Endothelial cell of umbilical vein (primary cell): ENCODE measurements around the gene CACNA1A. TPM values are rescaled to one million over a fixed set of nuclear protein-coding genes. Genes with fewer than 3 reads are reported as not detected.

Experiments
- BruUV-seq: library from RNA; stranded (reverse); fragments of 400-500 nt; replicated peaks from 2 replicates; lab custom pipeline; 2021; lab: Mats Ljungman, UMichigan
- CTCF ChIA-PET: fragments of 300-600, 350-600 bp; sonication (Branson Sonifier 250); formaldehyde crosslinking; loops from one replicate; lab custom pipeline; 2021; ENCODE audit warnings: antibody characterized with exemption, inconsistent platforms; lab: Charles Lee
- POLR2A ChIA-PET: fragments of 300-600, 350-600 bp; sonication (Branson Sonifier 250); formaldehyde crosslinking; loops from one replicate; lab custom pipeline; 2021; ENCODE audit warnings: antibody characterized with exemption, inconsistent platforms; lab: Charles Lee
- DNase-seq: peaks from one replicate; pipeline ENCODE4 v3.0.0-alpha.2; 2011; ENCODE audit warnings: low read depth, low spot score
- FAIRE-seq: peaks from 2 replicates; lab custom pipeline; 2011; peaks lifted over from hg19 to GRCh38; lab: Jason Lieb, UNC
- H2AFZ ChIP-seq: 2 replicates; pipeline ENCODE4 v1.6.0; 2012; ENCODE audit warnings: low read depth, low read length, control low read depth, inconsistent platforms
- H3K27ac ChIP-seq: 2 replicates; pipeline ENCODE4 v1.5.1; 2011; ENCODE audit warnings: low read depth, mild to moderate bottlenecking, control low read depth, low read length, moderate library complexity; ENCODE audit not compliant: insufficient read depth
- H3K27me3 ChIP-seq, 2 experiments: 2 replicates each; pipeline versions ENCODE4 v1.6.0 to v1.6.1; 2011; ENCODE audit warnings: low read length in 2 of 2, mixed read lengths in 1 of 2; ENCODE audit not compliant: control insufficient read depth in 2 of 2, insufficient read depth in 2 of 2
- H3K36me3 ChIP-seq, 2 experiments: 2 replicates in 1 of 2; 3 replicates in 1 of 2; pipeline ENCODE4 v1.5.1; 2011; ENCODE audit warnings: low read length in 2 of 2, mild to moderate bottlenecking in 1 of 2, moderate library complexity in 1 of 2; ENCODE audit not compliant: control insufficient read depth in 2 of 2, insufficient read depth in 2 of 2; ENCODE audit errors: extremely low read depth in 1 of 2
- H3K4me1 ChIP-seq: 3 replicates; pipeline ENCODE4 v1.5.1; 2011; ENCODE audit warnings: mild to moderate bottlenecking, low read length; ENCODE audit not compliant: control insufficient read depth, insufficient read depth; ENCODE audit errors: extremely low read depth
- H3K4me2 ChIP-seq: 2 replicates; pipeline ENCODE4 v1.6.1; 2011; ENCODE audit warnings: low read length, control low read depth, mixed read lengths; ENCODE audit not compliant: insufficient read depth
- H3K4me3 ChIP-seq, 3 experiments: fragments of 200-600 bp in 1 of 3; sonication (generic), shearing (Covaris generic) in 1 of 3; replicated peaks in 1 of 3; 2 replicates each; pipeline ENCODE4 v1.5.1; 2011 to 2016; ENCODE audit warnings: control low read depth in 3 of 3, low read length in 3 of 3, mild to moderate bottlenecking in 2 of 3, inconsistent platforms in 1 of 3, low read depth in 1 of 3, moderate library complexity in 1 of 3; ENCODE audit not compliant: insufficient read depth in 1 of 3
- H3K79me2 ChIP-seq: 2 replicates; pipeline ENCODE4 v1.6.0; 2012; ENCODE audit warnings: low read length, inconsistent platforms; ENCODE audit not compliant: control insufficient read depth, insufficient read depth
- H3K9ac ChIP-seq: replicated peaks from 2 replicates; pipeline ENCODE3; 2011; ENCODE audit warnings: low read length, control low read depth; ENCODE audit not compliant: insufficient read depth; ENCODE audit errors: extremely low read depth
- H3K9me1 ChIP-seq: replicated peaks from 3 replicates; pipeline ENCODE4 v1.6.0; 2011; ENCODE audit warnings: mild to moderate bottlenecking, low read length; ENCODE audit not compliant: control insufficient read depth, insufficient read depth; ENCODE audit errors: extremely low read depth
- H3K9me3 ChIP-seq: replicated peaks from 2 replicates; pipeline ENCODE4 v1.5.1; 2012; ENCODE audit warnings: low read length, inconsistent platforms; ENCODE audit not compliant: control insufficient read depth, insufficient read depth
- H4K20me1 ChIP-seq: replicated peaks from 2 replicates; pipeline ENCODE3; 2011; ENCODE audit warnings: mild to moderate bottlenecking, low read length; ENCODE audit not compliant: control insufficient read depth, insufficient read depth; ENCODE audit errors: extremely low read depth
- EZH2 ChIP-seq: IDR thresholded peaks from 2 replicates; pipeline ENCODE4 v1.6.1; 2012; ENCODE audit warnings: borderline replicate concordance, low read depth, mild to moderate bottlenecking, moderate library complexity, low read length, inconsistent platforms; ENCODE audit not compliant: severe bottlenecking
- FOS ChIP-seq: IDR thresholded peaks from 2 replicates; pipeline ENCODE4 v1.6.1; 2011; ENCODE audit warnings: mild to moderate bottlenecking, low read length, moderate library complexity, borderline replicate concordance; ENCODE audit not compliant: insufficient read depth
- GATA2 ChIP-seq: IDR thresholded peaks from 2 replicates; pipeline ENCODE4 v1.7.0; 2011; ENCODE audit warnings: low read depth, mild to moderate bottlenecking, moderate library complexity, mixed read lengths, low read length; ENCODE audit not compliant: insufficient read length, insufficient read depth
- JUN ChIP-seq: IDR thresholded peaks from 2 replicates; pipeline ENCODE4 v1.6.1; 2011; ENCODE audit warnings: borderline replicate concordance, low read depth; ENCODE audit not compliant: insufficient read length, insufficient read depth
- MYC ChIP-seq: IDR thresholded peaks from one replicate; pipeline ENCODE4 v1.6.1; 2011; ENCODE audit warnings: mild to moderate bottlenecking, low read depth, low read length
- POLR2A ChIP-seq: IDR thresholded peaks from 2 replicates; pipeline ENCODE4 v1.6.1; 2012; ENCODE audit warnings: low read depth, mild to moderate bottlenecking, control low read depth, low read length
- POLR2AphosphoS5 ChIP-seq: IDR thresholded peaks from 2 replicates; pipeline ENCODE4 v1.6.1; 2012; ENCODE audit warnings: low read depth, mild to moderate bottlenecking, control low read depth, low read length, moderate library complexity; ENCODE audit not compliant: insufficient read depth
- dilution Hi-C: fragments of 300-500 bp; cut with MboI; formaldehyde crosslinking; loops from one replicate; pipeline ENCODE4 v1.15.0; 2019; ENCODE audit warnings: low sequenced_read_pairs; ENCODE audit not compliant: extremely low pct_ligation_motif_present
- intact Hi-C: fragments of 100-400 bp; cut with micrococcal nuclease; formaldehyde crosslinking; loops from one replicate; pipeline ENCODE4 v1.10.0; 2022
- polyA plus RNA-seq, 4 experiments: library from polyadenylated mRNA; depleted of rRNA in 3 of 4; stranded (reverse) in 3 of 4; unstranded in 1 of 4; fragments of >200 nt; gene quantifications; 2 replicates each; pipeline versions ENCODE4 v1.2.1 to v1.2.3, GENCODE V29; 2011 to 2012; ENCODE audit warnings: missing spikeins in 1 of 4
- total RNA-seq: library from RNA; stranded (reverse); gene quantifications from 2 replicates; pipeline ENCODE4 v1.2.3, GENCODE V29; 2021
- TF ChIP-seq, protein P1 (sequence below), 2 donors: IDR thresholded peaks; 1 replicate in 1 of 2; 2 replicates in 1 of 2; pipeline ENCODE4 v1.5.1; 2011; ENCODE audit warnings: low read length in 2 of 2, mild to moderate bottlenecking in 2 of 2, moderate library complexity in 2 of 2, control low read depth in 1 of 2, inconsistent platforms in 1 of 2, low read depth in 1 of 2; ENCODE audit not compliant: insufficient read depth in 1 of 2; ENCODE audit errors: extremely low read depth in 1 of 2
- TF ChIP-seq, protein P2 (sequence below): IDR thresholded peaks from 2 replicates; pipeline ENCODE4 v1.6.1; 2011; ENCODE audit not compliant: insufficient read depth, insufficient read length

Gene CACNA1A
- total and polyA plus RNA-seq, 2 donors (not counting 3 experiments of a cell fraction or from before 2014, with no cell fraction given) = 0.17 to 0.38 TPM

GRCh38 chr19:13313875-13314274 is 192.4 kb downstream of the CACNA1A start:
- TF ChIP-seq JUN = no peak
- no peak for TF ChIP-seq FOS
- no peak for TF ChIP-seq GATA2
- TF ChIP-seq, protein P1, sequence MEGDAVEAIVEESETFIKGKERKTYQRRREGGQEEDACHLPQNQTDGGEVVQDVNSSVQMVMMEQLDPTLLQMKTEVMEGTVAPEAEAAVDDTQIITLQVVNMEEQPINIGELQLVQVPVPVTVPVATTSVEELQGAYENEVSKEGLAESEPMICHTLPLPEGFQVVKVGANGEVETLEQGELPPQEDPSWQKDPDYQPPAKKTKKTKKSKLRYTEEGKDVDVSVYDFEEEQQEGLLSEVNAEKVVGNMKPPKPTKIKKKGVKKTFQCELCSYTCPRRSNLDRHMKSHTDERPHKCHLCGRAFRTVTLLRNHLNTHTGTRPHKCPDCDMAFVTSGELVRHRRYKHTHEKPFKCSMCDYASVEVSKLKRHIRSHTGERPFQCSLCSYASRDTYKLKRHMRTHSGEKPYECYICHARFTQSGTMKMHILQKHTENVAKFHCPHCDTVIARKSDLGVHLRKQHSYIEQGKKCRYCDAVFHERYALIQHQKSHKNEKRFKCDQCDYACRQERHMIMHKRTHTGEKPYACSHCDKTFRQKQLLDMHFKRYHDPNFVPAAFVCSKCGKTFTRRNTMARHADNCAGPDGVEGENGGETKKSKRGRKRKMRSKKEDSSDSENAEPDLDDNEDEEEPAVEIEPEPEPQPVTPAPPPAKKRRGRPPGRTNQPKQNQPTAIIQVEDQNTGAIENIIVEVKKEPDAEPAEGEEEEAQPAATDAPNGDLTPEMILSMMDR (IDR thresholded peaks at IDR 0.05; ENCODE audit: extremely low read depth in 1 of 2, insufficient read depth in 1 of 2, low read depth in 1 of 2, low read length in 2 of 2) = no peak
- TF ChIP-seq EZH2 = no peak
- TF ChIP-seq POLR2AphosphoS5 = no peak
- TF ChIP-seq, protein P2, sequence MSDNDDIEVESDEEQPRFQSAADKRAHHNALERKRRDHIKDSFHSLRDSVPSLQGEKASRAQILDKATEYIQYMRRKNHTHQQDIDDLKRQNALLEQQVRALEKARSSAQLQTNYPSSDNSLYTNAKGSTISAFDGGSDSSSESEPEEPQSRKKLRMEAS = no peak
- TF ChIP-seq MYC = no peak
- TF ChIP-seq POLR2A = no peak
- Histone ChIP-seq H3K4me2 (no peak overlapping the region), H3K27ac (no peak overlapping the region), H3K9me1 (no peaks in the 10 kb centered on the region), H3K9ac (no peak overlapping the region), H3K27me3 (no peaks in the 10 kb centered on the region), H2AFZ (no peak overlapping the region), H3K79me2 (no peaks in the 10 kb centered on the region), H4K20me1 (no peaks in the 10 kb centered on the region), H3K4me3 (no peak overlapping the region), H3K9me3 (no peaks in the 10 kb centered on the region), H3K36me3 (no peaks in the 10 kb centered on the region), H3K4me1 (no peaks in the 10 kb centered on the region)
- dilution Hi-C loops (no loop called here), intact Hi-C loops (no loop called here)
- no peak for FAIRE-seq
- no TSS peak for BruUV-seq
- CTCF ChIA-PET = no interaction called here
- no peak for DNase-seq
- POLR2A ChIA-PET = no interaction called here
